B cell (primary cell): ENCODE results near the gene TMC1. TPM values are rescaled to one million over a fixed set of nuclear protein-coding genes. Genes with fewer than 3 reads are reported as not detected.

Source experiments
- ATAC-seq: fragments of 200-7000 bp; cut with Tn5 transposase; one replicate; pipeline ENCODE4 v1.10.0; 2021; ENCODE audit warnings: low read depth, mild to moderate bottlenecking, moderate number of reproducible peaks, moderate library complexity
- CTCF ChIA-PET: fragments of 350-600 bp; sonication (Branson Sonifier 250); formaldehyde crosslinking; loops from one replicate; lab custom pipeline; 2021; ENCODE audit warnings: antibody characterized with exemption, inconsistent platforms; lab: Charles Lee
- POLR2A ChIA-PET: fragments of 350-600 bp; sonication (Branson Sonifier 250); formaldehyde crosslinking; loops from one replicate; lab custom pipeline; 2021; ENCODE audit warnings: antibody characterized with exemption; lab: Charles Lee
- DNase-seq: peaks from one replicate; pipeline ENCODE4 v3.0.0; 2013
- H2AFZ ChIP-seq: 2 replicates; pipeline ENCODE4 v1.6.1; 2012; ENCODE audit warnings: mild to moderate bottlenecking, low read depth, low read length; ENCODE audit not compliant: insufficient read depth, poor library complexity, severe bottlenecking
- H3K27ac ChIP-seq, 2 donors: 1 replicate in 1 of 2; 2 replicates in 1 of 2; pipeline ENCODE4 v1.5.1; 2012 to 2013; ENCODE audit warnings: low read length in 2 of 2, mild to moderate bottlenecking in 2 of 2, moderate library complexity in 1 of 2
- H3K27me3 ChIP-seq, 4 experiments: fragments of 200-600 bp in 1 of 4; sonication (generic) in 1 of 4; replicated peaks in 1 of 4; 1 replicate in 2 of 4; 2 replicates in 2 of 4; pipeline versions ENCODE4 v1.6.1 to v1.7.0; 2013 to 2016; ENCODE audit warnings: low read length in 3 of 4, mild to moderate bottlenecking in 2 of 4, mixed read lengths in 1 of 4, moderate library complexity in 1 of 4; ENCODE audit not compliant: insufficient read depth in 4 of 4, control insufficient read depth in 3 of 4; ENCODE audit errors: control extremely low read depth in 1 of 4
- H3K36me3 ChIP-seq, 2 experiments: replicated peaks in 1 of 2; 1 replicate in 1 of 2; 2 replicates in 1 of 2; pipeline versions ENCODE4 v1.6.1 to v1.7.1; 2013; ENCODE audit warnings: low read length in 1 of 2; ENCODE audit not compliant: insufficient read depth in 2 of 2, control insufficient read depth in 1 of 2; ENCODE audit errors: control extremely low read depth in 1 of 2, extremely low read depth in 1 of 2
- H3K4me1 ChIP-seq, 2 donors: fragments of 200-600 bp in 1 of 2; sonication (generic) in 1 of 2; 1 replicate in 1 of 2; 2 replicates in 1 of 2; pipeline versions ENCODE4 v1.5.1 to v1.6.1; 2013 to 2017; ENCODE audit warnings: low read length in 2 of 2; ENCODE audit not compliant: control insufficient read depth in 2 of 2, insufficient read depth in 2 of 2
- H3K4me2 ChIP-seq: replicated peaks from 2 replicates; pipeline ENCODE3; 2012; ENCODE audit warnings: mild to moderate bottlenecking, low read depth, low read length; ENCODE audit not compliant: poor library complexity, severe bottlenecking
- H3K4me3 ChIP-seq, 5 experiments: fragments of 200-600 bp in 1 of 5; sonication (generic) in 1 of 5; 1 replicate in 3 of 5; 2 replicates in 2 of 5; pipeline versions ENCODE4 v1.5.1 to v1.7.0; 2011 to 2016; ENCODE audit warnings: low read length in 4 of 5, mild to moderate bottlenecking in 4 of 5, low read depth in 2 of 5, control low read depth in 1 of 5, moderate library complexity in 1 of 5; ENCODE audit not compliant: insufficient read depth in 1 of 5; ENCODE audit errors: control extremely low read depth in 1 of 5, extremely low read depth in 1 of 5
- H3K79me2 ChIP-seq: fragments of 200-600 bp; sonication (generic); one replicate; pipeline ENCODE4 v1.6.0; 2016; ENCODE audit warnings: low read length; ENCODE audit not compliant: control insufficient read depth, insufficient read depth
- H3K9ac ChIP-seq: fragments of 200-600 bp; sonication (generic); 2 replicates; pipeline ENCODE4 v1.6.1; 2017; ENCODE audit warnings: mild to moderate bottlenecking, low read length, moderate library complexity
- H3K9me3 ChIP-seq, 3 donors: one replicate each; pipeline versions ENCODE4 v1.6.1 to v1.7.1; 2013; ENCODE audit warnings: low read length in 2 of 3; ENCODE audit not compliant: control insufficient read depth in 2 of 3, insufficient read depth in 1 of 3; ENCODE audit errors: control extremely low read depth in 1 of 3
- H4K20me1 ChIP-seq: 2 replicates; pipeline ENCODE4 v1.6.0; 2012; ENCODE audit warnings: mild to moderate bottlenecking, low read length; ENCODE audit not compliant: insufficient read depth, control insufficient read depth, poor library complexity, severe bottlenecking
- H3K27ac Mint-ChIP-seq: one replicate; pipeline ENCODE4 v1.8.0; 2021; ENCODE audit warnings: mixed read lengths
- H3K27me3 Mint-ChIP-seq: one replicate; pipeline ENCODE4 v1.8.0; 2021; ENCODE audit warnings: mixed read lengths
- H3K4me1 Mint-ChIP-seq: one replicate; pipeline ENCODE4 v1.8.0; 2021; ENCODE audit warnings: mixed read lengths
- H3K4me3 Mint-ChIP-seq: one replicate; pipeline ENCODE4 v1.8.0; 2021; ENCODE audit warnings: mixed read lengths
- H3K9me3 Mint-ChIP-seq: one replicate; pipeline ENCODE4 v1.8.0; 2022; ENCODE audit warnings: mixed read lengths; ENCODE audit not compliant: insufficient read depth
- CTCF ChIP-seq: fragments of 200-600 bp; IDR thresholded peaks from one replicate; pipeline ENCODE4 v1.8.0; 2022; ENCODE audit warnings: antibody characterized with exemption, mild to moderate bottlenecking
- EZH2 ChIP-seq: IDR thresholded peaks from 2 replicates; pipeline ENCODE4 v1.6.1; 2012; ENCODE audit warnings: borderline replicate concordance, low read depth, mild to moderate bottlenecking, moderate library complexity, low read length; ENCODE audit not compliant: insufficient read depth, poor library complexity, severe bottlenecking
- WGBS: methylation state at CpG from one replicate; pipeline ENCODE4 v1.1.5; 2013; ENCODE audit warnings: missing lambda C conversion rate; ENCODE audit not compliant: insufficient coverage; 5-methylcytosine and 5-hydroxymethylcytosine counted together
- intact Hi-C: fragments of 100-400 bp; cut with micrococcal nuclease; formaldehyde crosslinking; loops from one replicate; pipeline ENCODE4 v1.10.0; 2022
- polyA plus RNA-seq: library from polyadenylated mRNA; depleted of rRNA; stranded (reverse); fragments of >200 nt; gene quantifications from 2 replicates; pipeline ENCODE4 v1.2.3, GENCODE V29; 2012
- total RNA-seq, 2 donors: library from RNA; stranded (reverse); fragments of 120-200 nt in 1 of 2; gene quantifications; 1 replicate in 1 of 2; 2 replicates in 1 of 2; pipeline versions ENCODE4 v1.2.3 to v1.2.4, GENCODE V29; 2013 to 2022

Gene TMC1
- total and polyA plus RNA-seq, 2 donors (not counting 1 experiment from before 2014, with no cell fraction given): not detected

GRCh38 chr9:72599874-72600534, 78.6 kb downstream of the TMC1 start:
- H3K4me1 Mint-ChIP-seq: no peaks in the 10 kb centered on the region
- ATAC-seq: no peak
- H3K27ac Mint-ChIP-seq: no peak overlapping the region

More at GRCh38 chr9:72599874-72600534, 78.6 kb downstream of the TMC1 start:
- ChIA-PET POLR2A (no interaction called here), CTCF (interaction anchor here (1.1 to 17.2 kb wide), 2 partner anchors 10 to 320 kb away, joined by 3 to 293 read pairs; no protein-coding TSS in a partner anchor)
- DNase-seq: no peak
- Mint-ChIP-seq H3K9me3 (no peaks in the 10 kb centered on the region), H3K27me3 (peaks cover 5% of the 10 kb centered on the region), H3K4me3 (no peak overlapping the region)
- H3K4me3 ChIP-seq: no peak overlapping the region
- 86% methylated on average over 3 of the region's 5 CpGs for WGBS
- no peaks in the 10 kb centered on the region for H3K4me1 ChIP-seq
- no peak overlapping the region for H2AFZ ChIP-seq
- H3K4me2 ChIP-seq: no peak overlapping the region
- H3K9ac ChIP-seq: no peak overlapping the region
- no peaks in the 10 kb centered on the region for H3K36me3 ChIP-seq
- no peaks in the 10 kb centered on the region for H3K9me3 ChIP-seq
- no peak overlapping the region for H3K27ac ChIP-seq
- TF ChIP-seq CTCF (no peak), EZH2 (no peak)
- H3K79me2 ChIP-seq: no peaks in the 10 kb centered on the region
- intact Hi-C loops: no loop called here
- peaks cover 0 to 2% (median 0%) of the 10 kb centered on the region in 4 experiments for H3K27me3 ChIP-seq
- no peaks in the 10 kb centered on the region for H4K20me1 ChIP-seq
